GM04503 (cell line): ENCODE measurements around the gene CALN1.
"Not testable (repeated sequence)": the region's sequence is repeated elsewhere in the genome, so short reads cannot be mapped to it uniquely, and the experiment has no call there.

Source experiments
- DNase-seq: peaks from one replicate; pipeline ENCODE4 v3.0.0-alpha.2; 2012; ENCODE audit warnings: low read depth

The CALN1 gene

DNA sequence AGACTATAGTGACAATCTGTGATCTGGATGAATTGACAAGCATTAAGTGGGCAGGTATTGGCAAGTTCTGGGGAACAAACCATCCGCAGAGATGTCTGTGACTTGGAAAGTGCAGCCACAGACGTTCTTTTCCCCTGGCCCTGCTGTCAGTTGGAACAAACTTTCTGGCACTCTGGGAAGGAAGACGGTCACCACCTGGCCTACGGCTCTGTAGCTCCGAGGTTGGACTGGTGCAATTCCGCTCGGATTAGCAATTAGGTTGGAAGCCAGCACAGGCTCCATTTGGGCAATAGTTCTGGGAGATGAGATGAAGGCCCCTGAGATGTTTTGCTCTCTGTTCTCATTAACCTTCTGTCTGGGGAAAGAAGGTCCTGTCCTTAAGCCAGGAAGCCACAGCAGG, 437.5 kb downstream of the CALN1 start:
- no peak for DNase-seq

DNA sequence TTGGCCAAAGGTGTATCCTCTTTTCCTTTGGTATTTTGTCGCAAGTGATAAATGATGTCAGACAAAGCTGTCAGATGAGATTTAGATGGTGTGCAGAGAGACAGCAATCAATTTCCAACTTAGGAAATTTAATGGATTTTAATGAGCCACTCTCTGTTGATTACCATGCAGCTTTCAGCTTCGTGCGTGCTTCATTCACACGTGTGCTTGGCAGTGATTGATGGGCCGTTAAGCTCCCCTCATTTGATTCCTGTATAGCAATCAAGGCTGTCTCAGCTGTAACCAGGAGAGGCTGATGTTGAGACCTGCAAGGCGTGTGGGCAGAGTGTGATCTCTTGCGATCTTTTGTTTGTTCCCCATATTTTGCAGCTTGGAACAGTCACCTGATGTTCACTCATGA, 439.6 kb downstream of the CALN1 start:
- no peak for DNase-seq

DNA sequence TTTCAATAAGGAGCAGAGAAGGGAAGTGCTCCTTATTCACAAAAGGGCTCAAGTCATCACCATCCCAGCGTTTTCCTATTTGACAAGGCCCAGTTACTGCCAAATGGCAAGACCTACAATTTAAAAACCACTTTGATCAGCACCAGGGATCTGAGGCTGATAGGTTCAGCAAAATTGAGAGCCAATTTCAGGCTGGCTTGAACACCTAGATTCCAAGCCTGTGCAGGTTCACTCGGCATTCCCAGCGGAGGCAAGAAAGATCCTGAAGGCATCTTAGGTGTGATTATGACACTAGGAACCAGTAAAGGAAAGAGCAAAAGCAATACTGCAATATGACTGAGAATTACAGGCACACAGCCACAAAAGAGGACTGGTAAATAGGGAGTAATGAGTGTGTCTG, 441.4 kb downstream of the CALN1 start:
- DNase-seq, result no peak

DNA sequence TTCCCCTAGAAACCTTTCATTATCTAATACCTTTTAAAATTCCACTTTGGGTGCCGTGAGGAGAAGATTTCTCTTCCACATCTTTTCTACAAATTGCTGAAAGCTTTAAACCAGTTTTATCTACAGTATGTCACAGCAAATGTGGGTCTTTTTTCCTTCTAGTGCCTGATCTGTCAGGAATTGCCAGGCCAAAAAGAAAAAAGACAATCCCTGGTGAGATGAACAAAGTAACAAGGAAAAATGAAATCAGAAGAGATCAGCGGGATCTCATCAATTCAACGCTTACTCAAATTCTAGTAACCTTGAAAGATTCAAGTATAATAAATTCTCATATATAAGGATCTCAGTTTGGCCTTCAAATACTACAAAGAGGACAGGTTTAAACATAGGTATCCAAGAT, 449.5 kb downstream of the CALN1 start:
- DNase-seq, result no peak

DNA sequence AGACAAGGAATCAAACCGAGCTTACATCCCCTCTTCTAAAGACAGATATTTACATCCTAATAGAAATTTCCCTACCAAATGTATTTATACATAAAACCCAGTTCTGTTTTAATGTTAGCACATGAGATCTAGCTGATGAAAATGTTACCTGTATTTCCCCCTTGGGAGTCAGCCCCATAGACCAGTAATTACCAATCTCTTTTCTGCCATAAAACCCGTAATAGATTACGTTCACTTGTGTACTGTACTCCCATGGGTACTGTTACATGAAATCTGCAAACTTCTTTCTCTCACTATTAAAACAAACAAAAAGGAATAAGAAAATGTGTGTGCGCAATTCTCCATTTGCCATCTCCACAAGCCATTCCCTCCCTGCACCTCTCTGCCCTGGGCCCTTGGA, 450.9 kb downstream of the CALN1 start:
- no peak for DNase-seq

DNA sequence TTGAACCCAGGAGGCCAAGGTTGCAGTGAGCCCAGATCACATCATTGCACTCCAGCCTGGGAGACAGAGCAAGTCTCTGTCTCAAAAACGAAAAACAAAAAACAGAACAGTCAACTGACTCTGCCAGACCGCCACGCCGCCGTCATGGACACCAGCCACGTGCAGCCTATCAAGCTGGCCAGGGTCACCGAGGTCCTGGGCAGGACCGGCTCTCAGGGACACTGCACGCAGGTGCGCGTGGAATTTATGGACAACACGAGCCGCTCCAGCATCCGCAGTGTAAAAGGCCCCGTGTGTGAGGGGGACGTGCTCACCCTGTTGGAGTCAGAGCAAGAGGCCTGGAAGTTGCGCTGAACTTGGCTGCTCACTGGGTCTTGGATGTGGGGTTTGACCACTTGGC, 470.0 kb downstream of the CALN1 start:
- no peak for DNase-seq

DNA sequence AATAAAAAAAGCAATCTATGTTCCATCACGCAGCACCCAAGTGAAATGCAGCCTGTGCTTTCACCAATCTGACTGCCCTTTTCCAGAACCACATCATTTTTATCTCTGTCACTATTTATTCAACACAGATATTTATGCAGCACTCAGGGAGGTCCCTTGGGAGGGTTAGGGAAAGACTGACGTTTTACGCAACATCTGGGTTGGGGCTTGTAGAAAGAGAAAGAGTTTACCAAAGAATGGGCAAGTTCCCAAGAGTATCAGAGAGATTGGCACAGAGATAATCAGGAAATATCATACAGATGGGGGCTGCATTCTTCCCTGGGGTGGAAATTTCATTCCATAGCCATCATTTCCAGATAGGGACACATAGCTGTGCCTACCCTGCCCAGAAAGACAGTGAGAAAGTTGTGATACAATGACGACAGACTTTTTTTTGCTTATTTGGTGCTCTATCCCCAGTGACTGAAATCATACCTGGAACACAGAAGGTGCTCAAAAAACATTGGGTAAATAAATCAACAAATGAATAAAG, 474.2 kb downstream of the CALN1 start:
- DNase-seq, result no peak

DNA sequence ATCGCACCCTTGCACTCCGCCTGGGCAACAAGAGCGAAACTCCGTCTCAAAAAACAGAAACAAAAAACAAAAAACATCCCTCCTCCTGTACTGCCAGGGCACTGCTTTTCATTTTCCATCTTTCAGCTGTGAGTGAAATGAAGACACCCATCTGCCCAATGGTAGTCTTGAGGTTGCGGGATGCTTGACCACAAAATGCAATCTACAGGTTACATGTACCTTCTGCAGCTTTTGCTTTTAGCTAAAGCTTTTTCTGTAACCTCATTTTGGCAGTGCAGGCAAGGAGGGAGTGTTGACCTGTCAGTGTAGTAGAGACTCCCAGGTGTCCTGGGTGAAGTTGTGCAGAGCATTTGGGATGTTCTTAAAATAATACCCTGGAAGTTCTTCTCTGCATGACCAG, 476.5 kb downstream of the CALN1 start:
- no peak for DNase-seq

DNA sequence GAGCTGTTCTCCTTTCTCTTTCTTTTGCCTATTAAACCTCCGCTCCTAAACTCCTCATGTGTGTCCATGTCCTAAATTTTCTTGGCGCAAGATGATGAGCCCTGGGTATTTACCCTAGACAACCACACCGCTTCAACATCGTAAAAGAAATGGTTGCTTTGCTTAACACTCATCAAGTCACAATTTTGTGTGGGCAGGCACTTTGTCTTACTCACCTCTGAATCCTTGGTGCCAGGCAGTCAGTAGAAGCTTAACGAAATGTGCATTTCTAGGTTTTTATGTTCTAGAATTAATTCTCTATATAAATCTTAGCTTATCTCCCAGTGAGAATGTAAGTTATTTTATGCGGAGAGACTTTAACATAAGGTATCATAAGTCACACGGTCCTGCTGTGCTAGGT, 478.7 kb downstream of the CALN1 start:
- DNase-seq, result no peak

DNA sequence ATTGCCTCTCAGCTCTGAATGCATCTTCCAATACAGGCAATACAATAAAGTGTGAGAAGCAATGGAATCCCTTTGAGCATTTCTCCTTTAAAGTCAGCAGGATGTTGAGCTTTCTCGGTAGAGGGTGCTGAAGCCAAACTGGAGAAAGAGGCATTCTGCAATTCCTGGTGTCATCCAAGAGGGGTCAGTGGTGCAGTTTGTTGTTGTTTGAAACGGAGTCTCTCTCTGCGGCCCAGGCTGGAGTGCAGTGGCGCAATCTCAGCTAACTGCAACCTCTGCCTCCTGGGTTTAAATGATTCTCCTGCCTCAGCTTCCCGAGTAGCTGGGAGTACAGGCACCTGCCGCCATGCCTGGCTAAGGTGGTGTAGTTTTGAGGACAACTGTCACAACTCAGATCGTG, 486.5 kb downstream of the CALN1 start:
- DNase-seq, result no peak

DNA sequence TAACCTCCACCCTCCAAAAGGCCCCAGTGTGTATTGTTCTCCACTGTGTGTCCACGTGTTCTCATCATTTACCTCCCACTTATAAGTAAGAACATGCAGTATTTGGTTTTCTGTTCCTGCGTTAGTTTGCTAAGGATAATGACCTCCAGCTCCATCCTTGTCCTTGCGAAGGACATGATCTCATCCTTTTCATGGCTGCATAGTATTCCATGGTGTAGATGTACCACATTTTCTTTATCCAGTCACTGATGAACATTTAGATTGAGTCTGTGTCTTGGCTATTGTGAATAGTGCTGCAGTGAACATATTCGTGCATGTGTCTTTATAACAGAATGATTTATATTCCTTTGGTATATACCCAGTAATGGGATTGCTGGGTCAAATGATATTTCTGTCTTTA, 497.9 kb downstream of the CALN1 start:
- DNase-seq, result not testable (repeated sequence)

DNA sequence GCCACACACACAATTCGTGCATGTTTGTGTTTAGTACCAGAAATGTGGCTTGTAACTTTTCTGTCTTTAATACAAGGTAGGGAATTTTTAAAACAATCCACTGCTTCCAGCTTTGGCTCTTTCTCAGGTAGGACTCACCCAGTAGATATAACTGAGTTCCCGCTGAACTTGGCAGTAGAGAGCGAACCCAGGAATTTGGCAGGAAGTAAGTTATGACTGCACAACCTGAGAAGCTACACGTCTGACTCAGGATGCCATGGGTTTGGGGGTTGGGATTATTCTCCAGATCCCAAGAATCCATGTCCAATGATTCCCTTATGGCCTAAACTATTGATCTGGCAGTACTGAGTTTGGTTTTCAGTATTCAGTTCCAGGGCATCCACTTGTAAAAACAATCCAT, 499.7 kb downstream of the CALN1 start:
- DNase-seq, result no peak

DNA sequence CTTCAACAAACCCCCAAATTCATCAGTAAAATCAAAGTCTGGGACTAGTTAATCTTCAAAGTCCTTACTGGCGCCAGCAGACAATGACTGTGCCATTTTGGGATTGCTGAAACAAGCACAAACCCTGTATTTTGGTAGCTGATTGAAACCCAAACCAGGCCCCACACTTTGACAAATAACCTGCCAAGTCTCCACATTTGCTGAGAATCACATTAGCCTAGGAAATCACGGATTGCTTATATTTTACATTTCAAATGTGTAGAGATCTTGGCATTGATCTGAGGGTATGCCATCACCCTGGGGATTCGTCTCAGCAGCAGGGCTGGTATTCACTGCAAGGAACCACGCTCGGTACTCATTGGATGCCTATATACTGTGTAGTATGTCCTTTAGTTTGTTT, 501.1 kb downstream of the CALN1 start:
- DNase-seq, result no peak

DNA sequence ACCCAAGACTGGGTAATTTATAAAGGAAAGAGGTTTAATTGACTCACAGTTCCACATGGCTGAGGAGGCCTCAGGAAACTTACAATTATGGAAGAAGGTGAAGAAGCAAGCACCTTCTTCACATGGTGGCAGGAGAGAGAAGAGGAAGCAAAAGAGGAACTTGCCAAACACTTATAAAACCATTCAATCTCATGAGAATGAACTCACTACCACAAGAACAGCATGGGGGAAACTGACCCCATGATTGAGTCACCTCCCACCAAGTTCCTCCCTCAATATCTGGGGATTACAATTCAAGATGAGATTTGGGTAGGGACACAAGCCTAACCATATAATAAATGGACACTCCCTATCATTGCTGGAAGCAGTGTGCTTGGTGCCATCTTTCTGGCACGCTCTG, 506.3 kb downstream of the CALN1 start:
- no peak for DNase-seq

DNA sequence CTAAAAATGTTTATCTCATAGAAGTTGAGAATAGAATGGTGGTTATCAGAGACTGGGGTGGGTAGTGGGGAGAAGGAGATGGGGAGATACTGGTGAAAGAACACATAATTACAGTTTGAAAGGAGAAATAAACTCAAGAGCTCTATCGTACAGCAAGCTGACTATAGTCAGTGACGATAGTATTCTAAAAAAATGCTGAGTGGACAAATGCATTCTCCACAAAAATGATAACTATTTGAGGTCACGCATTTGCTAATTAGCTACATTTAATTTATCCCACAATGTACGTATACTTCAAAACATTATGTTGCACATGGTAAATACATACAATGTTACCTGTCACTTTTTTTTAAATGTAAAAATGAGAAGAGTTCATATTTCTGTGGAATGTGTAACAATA, 507.7 kb downstream of the CALN1 start:
- no peak for DNase-seq

DNA sequence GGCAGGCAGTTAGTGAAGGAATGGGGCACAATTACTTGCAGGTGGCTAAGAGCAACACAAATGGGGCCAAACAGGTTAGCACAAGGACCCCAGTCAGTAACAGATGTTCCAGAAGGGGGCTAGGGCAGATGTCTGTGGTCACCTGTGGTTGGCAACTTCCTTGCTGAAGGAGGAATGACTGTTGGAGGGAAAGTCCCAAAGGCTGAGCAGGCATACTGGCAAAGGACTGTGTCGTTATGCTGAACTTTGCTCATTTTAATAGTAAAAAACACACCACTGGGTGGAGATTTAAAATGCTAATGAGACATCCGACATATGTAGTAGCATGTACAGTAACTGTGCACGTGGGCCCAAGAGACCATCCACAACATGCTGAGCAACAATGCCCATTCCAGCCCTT, 511.6 kb downstream of the CALN1 start:
- no peak for DNase-seq

DNA sequence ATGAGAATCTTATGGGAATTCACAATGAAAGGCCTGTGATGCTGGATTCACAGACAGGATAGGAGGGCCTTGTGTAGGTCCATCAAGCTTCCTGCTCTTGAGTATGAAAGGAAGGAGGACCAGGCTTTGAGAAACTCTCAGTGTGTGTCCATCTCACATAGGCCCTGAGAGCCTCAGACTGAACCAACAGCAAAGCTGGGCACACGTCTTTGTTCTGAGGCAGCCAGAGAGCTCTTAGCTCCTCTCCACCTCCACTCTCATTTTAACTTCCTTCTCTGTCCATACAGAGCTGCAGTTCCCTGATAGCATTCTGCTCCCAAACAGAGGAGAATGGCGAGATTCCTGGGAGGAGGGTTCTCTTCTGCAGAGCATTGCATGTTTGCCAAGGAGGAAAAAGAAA, 515.6 kb downstream of the CALN1 start:
- no peak for DNase-seq

DNA sequence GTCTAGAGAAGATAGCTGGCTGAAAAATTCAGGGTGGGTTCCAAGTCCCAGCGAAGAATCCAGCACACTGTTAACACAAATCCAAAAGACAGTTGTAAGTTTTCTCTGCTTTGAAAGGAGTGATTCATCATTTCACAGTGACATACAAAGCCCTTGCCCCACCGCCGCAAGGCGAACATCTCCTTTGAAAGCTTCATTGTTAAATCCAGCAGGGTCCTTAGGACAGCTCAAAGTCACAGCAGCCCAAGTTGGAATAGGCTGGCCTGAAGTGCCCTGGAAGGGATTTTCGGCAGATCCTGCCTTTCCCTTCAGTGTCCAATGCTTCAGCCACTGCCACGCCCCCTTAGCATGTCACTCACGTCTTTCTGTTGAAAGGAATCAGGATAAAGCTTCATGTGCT, 526.1 kb downstream of the CALN1 start:
- DNase-seq, result no peak

DNA sequence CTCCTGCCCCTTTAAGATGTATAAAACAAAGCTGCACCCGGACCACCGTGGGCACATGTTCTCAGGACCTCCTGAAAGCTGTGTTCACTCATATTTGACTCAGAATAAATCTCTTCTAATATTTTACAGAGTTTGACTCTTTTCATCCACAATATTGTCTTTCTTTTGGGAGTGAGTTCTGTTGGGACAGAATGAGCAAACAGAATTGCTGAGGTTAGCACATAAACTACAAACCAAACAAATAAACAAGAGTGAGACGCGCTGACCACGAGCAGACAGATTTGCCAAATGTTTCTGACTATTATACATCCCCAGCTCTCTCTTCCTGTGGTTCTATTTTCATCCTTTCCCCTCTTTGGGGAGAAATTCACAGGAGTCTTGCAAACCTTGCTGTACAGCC, 526.7 kb downstream of the CALN1 start:
- no peak for DNase-seq

DNA sequence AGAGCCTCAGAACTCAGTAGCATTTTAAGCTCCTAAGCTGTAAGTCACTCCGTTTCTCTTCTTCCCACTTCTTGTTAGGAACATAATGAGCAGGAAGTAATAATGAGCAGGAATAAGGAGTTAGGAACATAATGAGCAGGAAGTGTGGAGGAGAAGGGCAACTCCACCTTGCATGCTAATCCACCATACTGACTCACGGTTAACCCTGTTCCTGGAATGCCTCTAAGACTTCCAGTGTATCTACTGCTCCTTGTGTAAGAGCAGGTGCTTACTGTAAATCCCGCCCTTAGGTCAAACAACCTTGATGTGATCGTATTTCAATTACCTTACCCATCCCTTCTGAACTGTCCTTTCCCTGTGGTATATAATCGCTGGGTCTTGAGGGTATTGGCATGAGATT, 528.7 kb downstream of the CALN1 start:
- no peak for DNase-seq

DNA sequence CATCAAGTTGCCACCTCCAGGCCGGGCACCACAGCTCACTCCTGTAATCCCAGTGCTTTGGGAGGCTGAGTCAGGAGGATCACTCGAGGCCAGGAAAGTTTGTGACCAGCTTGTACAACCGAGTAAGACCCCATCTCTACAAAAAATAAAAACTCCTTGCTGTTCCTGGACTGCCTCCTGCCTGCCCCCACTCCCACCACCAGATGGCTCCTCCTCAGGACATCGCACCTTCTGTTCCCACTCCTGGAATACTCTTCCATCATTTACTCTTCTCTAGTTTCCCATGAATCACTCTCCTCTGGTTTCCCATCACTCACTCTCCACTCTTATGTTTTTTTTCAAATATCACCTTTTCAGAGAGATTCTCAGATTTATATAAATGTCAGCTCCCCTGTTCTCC, 540.7 kb downstream of the CALN1 start:
- DNase-seq, result no peak

DNA sequence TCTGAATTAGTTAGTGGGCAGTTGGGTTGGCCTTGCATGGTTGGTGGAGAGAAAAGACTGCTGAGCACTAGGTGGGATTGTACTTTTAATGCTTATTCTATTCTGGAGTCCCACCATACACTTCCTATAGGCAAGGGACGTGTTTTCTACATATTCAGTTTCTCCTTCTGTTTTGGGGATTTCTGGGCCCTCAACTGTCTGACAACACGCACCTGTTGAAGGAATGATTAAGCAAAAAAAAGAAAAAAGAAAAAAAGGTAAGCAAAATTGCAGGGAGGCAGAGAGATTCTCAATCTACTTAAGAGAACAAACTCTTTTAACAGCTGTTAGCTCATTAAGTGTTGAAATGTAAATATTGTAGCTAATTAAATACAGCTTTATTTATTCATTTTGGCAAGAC, 541.3 kb downstream of the CALN1 start:
- no peak for DNase-seq

DNA sequence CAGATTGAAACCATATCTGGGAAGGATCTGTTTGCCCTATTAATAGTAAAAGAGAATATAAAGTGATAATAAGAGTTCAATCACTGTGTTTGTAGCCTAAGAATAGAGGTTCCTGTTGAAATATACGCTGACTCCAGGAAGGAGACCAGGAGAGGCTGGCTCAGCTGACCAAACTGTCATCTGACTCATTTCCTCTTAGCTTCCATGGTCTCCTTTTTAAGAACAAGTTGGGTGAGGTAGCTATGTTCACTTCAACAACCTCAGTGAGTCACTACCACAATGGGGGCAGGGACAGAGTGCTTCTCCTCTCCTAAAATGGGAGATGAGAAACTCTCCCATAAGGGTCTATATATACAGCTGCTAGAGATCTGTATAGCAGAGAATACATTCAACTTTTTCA, 543.3 kb downstream of the CALN1 start:
- DNase-seq, result no peak

DNA sequence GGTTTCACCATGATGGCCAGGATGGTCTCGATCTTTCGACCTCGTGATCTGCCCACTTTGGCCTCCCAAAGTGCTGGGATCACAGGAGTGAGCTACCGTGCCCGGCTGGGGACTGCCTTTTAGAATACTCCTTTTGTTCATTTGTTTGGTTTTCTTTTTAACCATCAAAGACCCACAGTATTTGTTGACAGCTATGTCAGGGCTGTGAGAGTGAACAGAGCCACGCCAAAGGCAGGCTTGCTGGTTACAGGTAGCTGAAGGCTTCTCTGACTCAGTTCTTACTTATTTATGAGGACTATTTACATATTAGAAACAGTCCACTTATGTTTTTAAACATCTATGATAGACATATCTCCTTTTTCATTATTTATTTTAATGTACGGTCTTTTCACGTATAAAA, 544.5 kb downstream of the CALN1 start:
- no peak for DNase-seq

DNA sequence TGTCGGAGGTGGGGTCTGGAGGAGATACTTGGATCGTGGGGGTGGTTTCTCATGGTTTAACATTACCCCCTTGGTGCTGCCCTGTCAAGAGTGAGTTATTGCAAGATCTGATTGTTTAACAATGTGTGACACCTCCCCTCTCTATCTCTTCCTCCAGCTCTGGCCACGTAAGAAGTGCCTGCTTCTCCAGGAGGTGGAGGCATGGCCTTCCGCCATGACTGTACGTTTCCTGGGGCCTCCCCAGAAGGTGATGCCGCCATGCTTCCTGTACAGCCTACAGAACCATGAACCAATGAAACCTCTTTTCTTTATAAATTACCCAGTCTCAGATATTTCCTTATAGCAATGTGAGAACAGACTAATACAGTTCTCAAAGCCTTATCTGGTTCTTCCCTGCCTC, 547.0 kb downstream of the CALN1 start:
- no peak for DNase-seq
